ENCODE measurements around the gene SUSD1.
A peak's percentile ranks its signal among the peaks of the same experiment; 100 is the strongest.

Gene SUSD1

DNA sequence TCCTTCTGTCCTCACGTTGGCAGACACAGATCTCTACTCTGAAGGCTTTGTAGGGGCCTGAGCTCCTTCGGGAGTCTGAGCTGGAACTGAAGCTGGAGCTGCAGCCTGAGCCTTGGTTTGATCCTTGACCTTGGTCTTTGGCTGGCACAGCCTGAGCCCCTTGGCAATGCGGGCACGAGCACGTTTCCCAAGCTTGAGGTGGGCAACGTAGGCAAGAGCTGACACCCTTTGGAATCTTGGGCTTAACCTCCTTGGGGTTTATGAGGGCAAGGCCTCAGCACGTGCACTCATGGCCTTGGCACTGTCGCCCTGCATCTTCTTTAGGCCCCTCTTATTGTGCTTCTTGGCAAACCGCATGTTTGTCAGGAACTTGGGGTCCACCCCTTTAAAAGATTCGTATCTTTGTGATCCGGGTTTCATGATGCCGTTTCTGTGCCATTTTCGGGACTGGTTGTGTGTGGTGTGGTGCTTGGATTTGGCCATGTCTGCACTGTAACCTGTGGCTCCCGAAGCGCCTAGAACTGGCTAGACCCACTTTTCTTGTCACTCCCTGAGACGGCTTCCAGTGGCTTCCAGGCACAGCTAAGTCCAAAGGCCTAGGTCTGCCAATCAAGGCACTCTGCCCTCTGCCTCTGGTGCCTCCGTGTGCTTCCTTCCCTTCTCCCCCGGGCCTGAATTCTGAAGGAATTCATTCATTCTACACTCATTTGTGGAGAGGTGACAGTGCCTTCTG lies 1.4 kb downstream of the SUSD1 start:
- no peak for DNase-seq (ENCODE audit: low read depth, low spot score)

DNA sequence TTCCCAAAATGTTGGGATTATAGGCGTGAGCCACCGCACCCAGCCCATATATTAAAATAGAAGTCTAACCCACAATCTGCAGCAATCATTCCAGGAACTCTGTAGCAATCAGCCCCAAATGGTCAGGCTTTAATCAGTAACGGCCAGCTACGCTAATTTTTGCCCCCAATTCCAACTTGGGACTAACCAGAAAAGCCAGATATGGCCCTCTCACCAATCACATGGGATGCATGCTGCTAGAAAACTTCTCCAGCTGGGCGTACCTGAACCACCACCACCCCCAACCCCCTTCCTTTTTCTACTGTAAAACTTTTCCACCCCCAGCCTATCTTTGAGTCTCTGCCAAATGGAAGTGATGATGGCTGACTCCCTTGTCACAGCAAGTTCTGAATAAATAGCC lies 4.1 kb downstream of the SUSD1 start:
- DNase-seq (ENCODE audit: low read depth, low spot score): no peak

DNA sequence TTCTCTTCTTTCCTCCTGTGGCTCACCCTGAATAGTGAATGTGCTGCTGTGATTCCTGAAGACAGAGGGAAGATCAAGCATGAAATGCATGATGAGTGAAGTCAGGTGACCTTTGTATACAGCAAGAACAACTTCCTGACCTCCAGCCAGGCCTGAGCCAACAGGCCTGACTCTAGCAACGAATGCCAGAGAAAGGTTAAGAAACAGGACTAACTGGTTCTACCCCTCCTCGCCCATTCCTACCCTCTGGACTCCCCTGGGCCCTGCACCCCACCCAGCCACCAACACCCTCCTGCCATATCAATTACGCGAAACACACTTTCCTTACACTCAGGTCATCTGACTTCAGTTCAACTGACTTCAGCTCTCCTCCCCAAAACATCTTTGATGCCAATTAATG lies 4.9 kb downstream of the SUSD1 start:
- DNase-seq (ENCODE audit: low read depth, low spot score): no peak

DNA sequence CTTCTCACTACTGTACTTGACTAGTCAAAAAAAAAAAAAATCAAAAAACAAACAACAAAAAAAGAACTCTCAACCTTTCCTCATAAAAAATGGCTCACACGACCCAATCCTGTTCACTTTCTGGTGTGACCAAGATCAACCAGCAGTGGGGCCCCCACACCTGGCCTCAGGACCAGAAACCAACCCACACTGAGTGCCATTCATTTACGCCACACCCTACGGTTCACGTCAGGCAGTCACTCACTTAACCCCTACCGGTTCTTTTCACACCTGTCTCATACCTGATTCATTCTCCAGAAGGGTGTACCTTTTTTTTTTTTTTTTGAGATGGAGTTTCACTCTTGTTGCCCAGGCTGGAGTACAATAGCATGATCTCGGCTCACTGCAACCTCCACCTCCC lies 5.7 kb downstream of the SUSD1 start:
- DNase-seq (ENCODE audit: low read depth, low spot score): no peak

DNA sequence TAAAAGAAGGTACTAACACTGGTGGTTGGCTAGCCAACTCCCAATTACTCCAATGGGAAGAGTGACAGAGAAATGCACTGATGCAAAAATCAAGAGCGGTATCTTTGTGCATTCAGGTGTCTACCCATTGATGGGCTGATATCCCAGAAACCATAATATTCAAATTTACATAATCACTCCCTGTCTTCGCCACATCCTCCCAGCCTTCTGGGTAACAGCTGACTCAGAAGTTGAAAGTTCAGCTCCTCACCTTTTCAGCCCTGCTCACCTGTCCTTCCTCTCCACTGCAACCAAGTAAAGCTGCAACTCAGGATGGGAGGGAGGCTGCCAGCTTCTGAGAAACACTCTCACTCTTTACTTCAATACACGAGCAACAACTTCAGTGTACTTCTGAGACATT lies 6.9 kb downstream of the SUSD1 start:
- no peak for DNase-seq (ENCODE audit: low read depth, low spot score)

DNA sequence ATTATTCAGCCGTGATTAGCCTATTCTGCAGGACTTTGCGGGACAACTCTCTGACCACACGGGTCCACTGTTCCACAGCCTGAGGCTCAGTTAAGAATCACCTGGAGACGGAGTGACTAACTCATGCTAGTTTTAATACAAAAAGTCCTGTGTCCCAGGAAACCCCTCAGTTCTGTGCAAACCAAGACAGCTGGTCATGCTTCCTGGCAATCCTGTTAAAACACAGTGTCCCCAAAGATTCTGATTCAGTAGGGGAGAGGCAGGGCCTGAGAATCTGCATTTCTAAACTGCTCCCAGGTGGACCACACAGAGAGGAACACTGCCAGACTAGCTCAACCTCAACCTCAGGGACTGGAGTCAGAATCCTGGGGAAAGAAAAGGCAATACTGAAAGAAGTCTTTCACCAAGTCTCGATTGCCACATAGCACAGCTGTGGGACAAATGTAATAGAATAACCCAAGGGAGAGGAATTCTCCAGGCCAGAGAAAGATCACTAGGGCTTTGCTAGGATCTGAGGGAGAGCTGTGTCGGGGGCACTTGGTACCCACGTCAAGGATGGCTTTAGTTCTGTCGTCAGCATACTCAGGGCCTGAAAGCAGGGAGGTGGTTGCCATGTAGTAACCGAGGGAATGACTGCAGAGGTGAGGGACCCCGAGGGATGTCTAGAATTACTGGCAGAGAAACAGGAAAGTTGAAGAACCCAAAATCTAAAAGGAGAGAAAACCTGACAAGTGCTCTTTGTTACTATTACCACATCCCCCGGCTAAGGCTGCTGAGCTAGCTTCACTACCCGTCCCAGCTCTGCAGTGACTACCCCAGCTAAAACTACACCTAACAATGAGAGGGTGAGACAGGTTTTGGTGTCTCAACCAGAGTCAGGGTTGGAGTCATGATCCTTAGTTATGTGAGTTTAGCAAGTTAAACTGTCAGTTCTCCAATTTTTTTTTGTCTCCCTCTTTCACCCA lies 8.6 kb downstream of the SUSD1 start:
- peak; percentile 65 for DNase-seq (ENCODE audit: low read depth, low spot score)

DNA sequence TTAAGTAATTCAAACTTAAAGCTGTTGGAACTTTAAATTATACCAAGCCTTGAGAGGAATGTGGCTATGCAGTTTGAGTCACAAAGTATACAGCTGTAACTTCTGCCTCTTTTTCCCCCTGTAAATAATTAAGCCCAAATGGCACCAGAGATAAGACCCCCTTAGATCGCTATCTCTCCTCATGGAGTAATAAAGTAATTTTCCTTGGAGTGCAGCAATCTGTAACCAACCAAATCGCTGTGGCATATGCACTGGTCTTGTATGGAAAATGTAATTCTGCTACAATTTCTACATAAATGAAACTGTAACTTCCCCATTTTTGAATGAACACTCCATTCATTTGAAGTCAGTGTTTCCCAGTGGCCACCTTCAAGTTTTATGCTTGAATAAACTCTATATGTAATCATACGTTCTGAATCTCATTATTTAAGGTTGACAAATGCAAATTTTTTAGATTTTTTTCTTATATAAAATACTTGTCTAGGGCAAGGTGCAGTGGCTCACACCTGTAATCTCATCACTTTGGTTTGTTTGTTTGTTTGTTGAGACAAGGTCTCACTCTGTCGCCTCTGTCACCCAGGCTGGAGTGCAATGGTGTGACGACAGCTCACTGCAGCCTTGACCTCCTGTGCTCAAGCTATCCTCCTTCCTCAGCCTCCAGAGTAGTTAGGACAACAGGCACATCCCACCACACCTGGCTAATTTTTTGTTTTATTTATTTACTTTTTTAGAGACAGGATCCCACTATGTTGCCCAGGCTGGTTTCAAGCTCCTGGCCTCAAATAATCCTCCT lies 12.3 kb downstream of the SUSD1 start:
- no peak for DNase-seq (ENCODE audit: low read depth, low spot score)

DNA sequence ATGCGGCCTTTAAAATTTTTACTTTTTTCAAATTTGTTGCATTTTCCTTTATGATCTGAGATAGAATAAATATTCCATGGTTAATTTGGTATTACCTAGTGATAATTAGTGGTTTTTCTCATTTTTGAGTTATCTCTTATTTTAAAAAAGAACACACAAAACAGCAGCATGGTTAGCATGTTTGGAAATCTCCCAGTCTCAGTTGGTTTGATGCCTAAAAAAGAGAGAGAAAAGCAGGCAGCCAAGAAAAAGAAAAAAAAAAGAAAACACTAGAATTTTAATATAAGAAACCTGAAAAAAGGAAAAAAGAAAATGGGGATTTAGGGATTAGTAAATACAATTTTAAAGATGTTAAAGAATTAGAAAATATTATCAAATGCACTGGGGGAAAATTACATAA lies 15.3 kb downstream of the SUSD1 start:
- peak; percentile 39 for DNase-seq (ENCODE audit: low read depth, low spot score)

DNA sequence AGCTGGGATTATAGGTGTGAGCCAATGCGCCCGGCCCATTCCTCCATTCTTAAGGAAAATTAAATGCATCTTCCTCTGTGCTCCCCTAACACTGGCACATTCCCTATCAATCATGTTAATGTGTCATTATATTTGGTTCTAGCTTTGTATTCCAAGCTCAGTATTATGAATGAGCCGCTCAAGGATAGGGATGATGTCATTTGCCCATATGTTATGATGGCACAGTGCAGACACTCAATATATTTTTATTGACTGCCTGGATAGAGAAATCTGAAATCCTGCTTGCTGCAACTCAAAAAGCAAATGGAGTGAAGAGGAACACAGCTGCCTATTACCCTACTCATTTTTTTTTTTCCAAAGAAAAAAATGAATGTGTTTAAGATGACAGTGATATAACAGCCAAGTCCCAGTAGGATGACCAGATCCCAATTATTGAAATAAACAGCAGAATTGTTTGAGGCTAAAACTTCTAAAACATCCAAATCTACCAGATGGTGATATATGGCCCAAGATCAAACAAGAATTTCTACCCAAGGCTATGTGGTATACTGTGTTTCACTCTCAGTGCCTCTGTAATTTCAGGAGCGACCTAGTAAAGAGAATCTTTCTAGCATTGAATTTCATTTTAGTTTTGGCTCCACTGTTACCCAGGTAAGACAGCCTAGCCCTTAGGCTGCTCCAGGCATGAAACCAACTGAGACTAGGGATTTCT lies 16.3 kb downstream of the SUSD1 start:
- no peak for DNase-seq (ENCODE audit: low read depth, low spot score)

DNA sequence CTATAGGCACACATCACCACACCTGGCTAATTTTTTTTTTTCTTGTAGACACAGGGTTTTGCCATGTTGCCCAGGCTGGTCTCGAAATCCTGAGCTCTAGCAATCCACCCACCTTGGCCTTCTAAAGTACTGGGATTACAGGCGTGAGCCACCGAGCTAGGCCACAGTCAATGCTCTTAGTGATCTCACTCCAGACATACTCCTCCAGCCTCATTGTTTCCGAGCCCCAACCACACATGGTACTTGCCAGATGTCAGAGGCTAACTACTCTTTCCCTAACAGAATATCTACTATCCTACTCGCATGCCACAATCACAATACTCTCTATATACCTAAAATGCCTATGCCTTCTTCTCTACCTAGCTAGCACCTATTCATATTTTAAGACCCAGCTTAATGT lies 17.1 kb downstream of the SUSD1 start:
- DNase-seq (ENCODE audit: low read depth, low spot score): no peak

DNA sequence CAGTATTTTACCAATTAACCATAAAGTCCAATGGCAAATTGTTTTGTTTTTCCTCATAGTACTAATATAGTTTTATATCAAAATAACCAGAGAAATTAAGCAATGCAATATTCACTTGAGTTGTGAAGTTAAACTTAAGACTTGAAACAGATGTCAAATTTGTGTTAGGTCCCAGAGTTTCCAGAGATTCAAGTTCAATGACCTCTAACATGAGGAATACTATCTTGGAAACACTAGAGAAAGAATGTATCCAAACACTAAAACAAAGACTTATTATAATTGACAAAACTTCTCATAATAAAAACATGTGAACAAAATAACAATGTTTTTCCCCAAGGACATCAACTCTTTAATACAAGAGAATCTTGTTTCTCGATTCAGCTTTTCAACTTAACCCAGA lies 18.0 kb downstream of the SUSD1 start:
- no peak for DNase-seq (ENCODE audit: low read depth, low spot score)

DNA sequence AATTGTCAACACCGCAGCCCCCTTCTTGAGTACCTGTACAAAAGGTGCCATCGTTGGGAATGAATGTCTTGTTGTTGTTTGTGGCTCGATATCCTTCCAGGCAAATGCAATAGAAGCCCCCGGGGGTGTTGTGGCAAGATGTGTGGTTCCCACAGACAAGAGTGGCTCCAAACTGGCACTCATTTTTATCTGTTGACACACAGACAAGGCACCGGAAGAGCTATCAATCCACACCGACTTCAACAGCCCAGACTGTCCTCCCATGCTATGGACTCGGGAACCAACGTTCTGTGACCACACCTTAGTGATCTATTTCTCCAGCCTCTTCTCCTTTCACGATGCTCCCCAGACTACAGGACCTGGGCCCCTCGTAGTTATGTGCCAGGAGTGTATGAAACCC lies 25.9 kb downstream of the SUSD1 start:
- DNase-seq (ENCODE audit: low read depth, low spot score): no peak

DNA sequence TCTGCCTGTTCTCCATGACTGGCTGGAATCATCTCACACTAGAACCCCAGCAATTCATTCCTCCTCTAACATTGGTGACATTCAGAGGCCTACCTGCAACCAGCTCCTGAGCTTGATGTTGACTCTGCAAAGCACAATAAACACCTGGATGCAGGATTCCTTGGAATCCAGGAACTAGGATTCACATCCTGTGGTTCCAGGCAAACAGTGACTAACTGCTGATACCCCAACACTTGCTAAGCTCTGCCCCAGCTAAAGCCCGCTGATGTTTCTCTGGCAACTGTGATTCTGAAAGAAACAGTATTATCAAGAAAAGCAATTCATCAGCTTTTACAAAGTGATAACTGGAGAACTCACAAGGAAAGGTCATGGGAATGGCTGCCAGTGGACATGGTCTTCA lies 29.2 kb downstream of the SUSD1 start:
- DNase-seq (ENCODE audit: low read depth, low spot score): no peak

DNA sequence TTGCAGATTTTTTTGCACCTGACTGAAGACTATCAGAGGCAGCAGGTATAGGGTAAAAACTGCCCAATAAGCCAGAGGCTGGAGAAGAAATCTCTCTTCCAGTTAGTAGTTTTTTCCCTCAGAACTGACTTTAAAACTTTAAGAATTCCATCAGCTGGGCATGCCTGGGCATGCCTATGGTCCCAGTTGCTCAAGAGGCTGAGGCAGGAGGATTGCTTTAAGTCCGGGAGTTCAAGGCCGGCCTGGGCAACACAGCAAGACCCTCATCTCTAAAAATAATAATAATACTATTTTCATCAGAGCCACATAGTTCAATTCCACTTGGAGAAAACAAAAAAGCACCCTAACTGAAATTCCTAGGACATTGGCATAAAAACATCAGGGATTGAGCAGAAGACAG lies 30.3 kb downstream of the SUSD1 start:
- no peak for DNase-seq (ENCODE audit: low read depth, low spot score)

DNA sequence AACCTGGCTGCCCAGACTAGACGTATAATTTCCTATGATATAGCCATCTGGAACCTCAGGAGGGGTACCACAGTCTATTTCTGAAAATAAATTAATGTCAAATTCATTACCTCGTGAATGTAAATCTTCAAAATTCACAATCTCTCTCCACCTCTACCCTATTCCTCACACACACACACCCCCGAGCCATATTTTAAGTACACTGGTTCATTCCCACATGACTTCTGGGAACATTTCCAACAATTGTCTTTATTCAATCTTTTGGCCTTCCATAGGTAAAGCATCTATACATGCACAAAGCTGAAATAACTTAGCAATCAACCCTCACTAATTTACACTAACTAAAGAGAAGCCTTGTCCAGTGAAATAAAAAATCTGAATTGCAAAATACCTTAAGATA lies 32.7 kb downstream of the SUSD1 start:
- DNase-seq (ENCODE audit: low read depth, low spot score): no peak

DNA sequence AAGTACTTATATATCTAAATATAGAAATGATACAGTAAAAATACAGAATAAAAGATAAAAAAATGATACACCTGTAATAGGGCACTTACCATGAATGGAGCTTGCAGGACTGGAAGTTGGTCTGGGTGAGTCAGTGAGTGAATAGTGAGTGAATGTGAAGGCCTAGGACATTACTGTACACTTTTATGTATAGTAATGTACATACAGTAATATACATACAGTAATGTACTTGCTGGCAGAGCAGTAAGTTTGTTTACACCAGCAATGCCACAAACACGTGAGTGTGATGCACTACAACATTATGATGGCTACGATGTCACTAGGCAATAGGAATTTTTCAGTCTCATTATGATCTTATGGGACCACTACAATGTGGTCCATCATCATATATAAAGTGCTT lies 34.2 kb downstream of the SUSD1 start:
- no peak for DNase-seq (ENCODE audit: low read depth, low spot score)

DNA sequence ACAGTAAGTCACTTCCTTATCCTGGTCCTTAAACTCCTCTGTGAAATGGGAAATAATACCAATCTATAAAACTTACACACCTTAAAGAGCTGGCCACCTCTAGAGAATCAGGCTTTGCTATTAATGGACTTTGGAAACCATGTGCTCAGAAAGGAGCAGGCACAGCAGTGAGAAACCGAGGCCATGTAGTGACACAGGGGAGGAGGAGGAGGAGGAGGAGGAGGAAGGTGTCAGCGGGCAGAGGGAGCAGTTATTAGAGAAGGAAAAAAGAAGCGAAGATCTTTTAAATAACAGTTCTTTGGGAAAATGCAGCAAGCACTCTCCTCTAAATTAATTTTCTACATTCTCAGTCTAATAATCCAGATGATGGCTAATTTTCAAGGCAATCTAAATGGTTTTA lies 38.0 kb downstream of the SUSD1 start:
- no peak for DNase-seq (ENCODE audit: low read depth, low spot score)

DNA sequence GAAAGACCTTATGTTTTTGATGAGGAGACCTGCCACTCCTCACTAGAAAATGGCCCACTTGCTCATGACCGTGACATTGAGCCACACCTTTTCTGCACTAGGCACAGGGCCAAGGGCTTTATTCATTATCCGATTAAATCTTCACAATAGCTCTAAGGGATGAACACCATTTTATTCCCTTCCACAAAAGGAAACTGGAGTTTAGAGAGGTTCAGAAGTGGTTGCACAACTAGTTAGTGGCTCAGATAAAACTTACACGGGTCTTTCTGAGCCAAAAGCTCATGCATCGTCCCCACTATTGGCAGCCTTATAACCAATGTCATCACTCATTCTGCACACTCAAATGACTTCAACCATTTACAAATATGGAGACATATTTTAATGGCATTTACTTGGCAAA lies 39.4 kb downstream of the SUSD1 start:
- no peak for DNase-seq (ENCODE audit: low read depth, low spot score)

DNA sequence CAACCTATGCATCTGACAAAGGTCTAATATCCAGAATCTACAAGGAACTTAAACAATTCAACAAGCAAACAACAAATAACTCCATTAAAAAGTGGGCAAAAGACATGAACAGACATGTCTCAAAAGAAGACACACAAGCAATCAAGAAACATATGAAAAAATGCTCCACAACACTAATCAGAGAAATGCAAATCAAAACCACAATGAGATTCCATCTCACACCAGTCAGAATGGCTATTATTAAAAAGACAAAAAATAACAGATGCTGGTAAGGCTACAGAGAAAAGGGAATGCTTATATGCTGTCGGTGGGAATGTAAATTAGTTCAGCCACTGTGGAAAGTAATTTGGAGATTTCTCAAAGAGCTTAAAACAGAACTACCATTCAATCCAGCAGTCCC lies 41.3 kb downstream of the SUSD1 start:
- peak; percentile 52 for DNase-seq (ENCODE audit: low read depth, low spot score)

DNA sequence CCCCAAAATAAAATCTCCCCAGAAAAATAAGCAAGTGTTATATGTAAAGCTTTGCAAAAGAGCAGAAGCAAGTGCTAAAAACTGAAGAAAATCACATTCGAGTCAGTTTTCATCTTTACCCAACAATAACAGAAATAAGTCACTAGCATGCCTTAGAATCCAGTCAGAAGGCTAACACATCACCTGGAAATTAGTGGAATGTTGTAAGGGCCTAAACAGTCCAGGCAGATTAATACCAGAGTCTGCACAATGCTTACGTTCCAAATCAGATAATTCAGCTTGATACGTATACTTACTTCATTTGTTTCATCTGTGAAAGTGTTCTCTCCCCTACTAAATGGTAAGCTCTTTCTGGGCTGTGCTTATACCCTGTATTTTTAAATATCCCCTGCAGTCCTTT lies 42.7 kb downstream of the SUSD1 start:
- peak; percentile 59 for DNase-seq (ENCODE audit: low read depth, low spot score)

DNA sequence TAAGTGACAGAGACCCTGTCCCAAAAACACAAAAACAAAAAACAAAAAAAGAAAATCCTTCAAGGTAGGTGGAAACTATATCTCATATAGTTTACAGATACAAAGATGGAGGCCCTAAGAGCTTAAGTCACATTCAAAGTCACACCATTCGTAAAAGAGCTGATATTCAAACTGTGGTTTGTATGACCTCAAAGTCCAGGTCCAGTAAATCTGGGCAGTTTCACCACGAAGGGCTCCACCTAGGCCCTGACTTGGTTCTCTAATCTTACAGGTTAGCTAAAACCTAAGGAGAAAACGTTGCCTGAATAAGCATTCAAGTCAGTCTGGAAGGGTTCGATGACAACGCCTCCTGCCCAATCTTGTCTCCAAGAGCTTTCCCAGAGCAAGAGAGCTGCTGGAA lies 44.1 kb downstream of the SUSD1 start:
- DNase-seq (ENCODE audit: low read depth, low spot score): no peak

DNA sequence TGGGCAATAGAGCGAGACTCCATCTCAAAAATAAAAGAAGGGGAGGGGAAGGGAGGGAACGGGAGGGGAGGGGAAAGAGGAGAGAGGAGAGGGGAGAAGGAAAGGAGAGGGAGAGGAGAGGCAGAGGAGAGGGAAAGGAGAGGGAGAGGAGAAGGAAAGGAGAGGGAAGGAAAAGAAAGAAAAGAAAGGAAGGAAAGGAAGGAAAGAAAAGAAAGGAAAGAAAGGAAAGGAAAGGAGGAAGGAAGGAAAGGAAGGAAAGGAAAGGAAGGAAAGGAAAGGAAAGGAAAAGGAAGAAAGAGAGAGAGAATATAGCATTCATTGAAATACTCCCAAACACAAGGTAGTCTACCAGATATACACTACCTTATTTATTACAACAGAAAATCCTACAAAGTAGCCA lies 44.8 kb downstream of the SUSD1 start:
- DNase-seq (ENCODE audit: low read depth, low spot score): no peak
